Spleen (tissue), 11 donors: ENCODE data around the gene GRIN1. TPM values are rescaled to one million over a fixed set of nuclear protein-coding genes. Genes with fewer than 3 reads are reported as not detected.

Experiments
- DNase-seq: peaks from one replicate; pipeline ENCODE4 v3.0.0-alpha.2; 2020
- H3K27ac ChIP-seq, 8 donors: fragments of 200-600 bp; sonication (generic) in 7 of 8; 1 replicate in 4 of 8; 2 replicates in 4 of 8; pipeline versions ENCODE4 v1.5.0 to v1.8.0; 2016 to 2021; ENCODE audit warnings: inconsistent platforms in 4 of 8, mild to moderate bottlenecking in 4 of 8, moderate library complexity in 1 of 8
- H3K27me3 ChIP-seq, 7 donors: fragments of 200-600 bp; sonication (generic) in 6 of 7; replicated peaks in 1 of 7; 1 replicate in 4 of 7; 2 replicates in 3 of 7; pipeline versions ENCODE4 v1.5.0 to v1.8.0; 2016 to 2021; ENCODE audit warnings: inconsistent platforms in 3 of 7, mild to moderate bottlenecking in 1 of 7
- H3K36me3 ChIP-seq, 6 donors: fragments of 200-600 bp; sonication (generic) in 5 of 6; 1 replicate in 4 of 6; 2 replicates in 2 of 6; pipeline versions ENCODE4 v1.5.0 to v1.8.0; 2016 to 2021; ENCODE audit warnings: inconsistent platforms in 2 of 6
- H3K4me1 ChIP-seq, 6 donors: fragments of 200-600 bp; sonication (generic) in 5 of 6; 1 replicate in 3 of 6; 2 replicates in 3 of 6; pipeline versions ENCODE4 v1.5.0 to v1.8.0; 2016 to 2021; ENCODE audit warnings: inconsistent platforms in 3 of 6
- H3K4me3 ChIP-seq, 8 donors: fragments of 200-600 bp; sonication (generic) in 7 of 8; 1 replicate in 4 of 8; 2 replicates in 4 of 8; pipeline versions ENCODE4 v1.5.0 to v1.8.0; 2016 to 2021; ENCODE audit warnings: inconsistent platforms in 4 of 8, mild to moderate bottlenecking in 4 of 8, moderate library complexity in 2 of 8
- H3K9me3 ChIP-seq, 8 donors: fragments of 200-600 bp; sonication (generic) in 7 of 8; 1 replicate in 4 of 8; 2 replicates in 4 of 8; pipeline versions ENCODE4 v1.5.0 to v1.8.0; 2016 to 2021; ENCODE audit warnings: inconsistent platforms in 4 of 8
- POLR2A ChIP-seq, 3 donors: fragments of 450-650 bp; IDR thresholded peaks; one replicate each; pipeline ENCODE4 v1.5.1; 2017; ENCODE audit warnings: antibody characterized with exemption in 3 of 3, mild to moderate bottlenecking in 1 of 3
- POLR2AphosphoS5 ChIP-seq, 3 donors: sonication (generic); formaldehyde crosslinking; IDR thresholded peaks; one replicate each; pipeline ENCODE4 v1.5.1; 2017; ENCODE audit warnings: antibody characterized with exemption in 3 of 3
- WGBS, 5 donors: extraction: QIAGEN DNeasy Blood & Tissue Kit in 3 of 5; methylation state at CpG; one replicate each; pipeline versions ENCODE4 v1.1.5 to v1.1.7; 2013 to 2018; 5-methylcytosine and 5-hydroxymethylcytosine counted together
- intact Hi-C: fragments of 100-400 bp; cut with DNase I; formaldehyde crosslinking; loops from one replicate; pipeline ENCODE4 v1.15.0; 2023; ENCODE audit warnings: low total_unique reads
- polyA plus RNA-seq, 3 donors: library from polyadenylated mRNA; stranded (reverse); fragments of 200-250 nt; gene quantifications; one replicate each; pipeline ENCODE4 v1.2.1, GENCODE V29; 2013
- total RNA-seq, 7 donors: library from RNA; depleted of rRNA in 3 of 7; stranded (reverse); fragments of >200 nt in 3 of 7; fragmentation: NEBNext Ultra II Directional in 4 of 7; extraction: Animal tissue kit (Norgen Biotek cat#: 25700) in 4 of 7; gene quantifications; one replicate each; pipeline versions ENCODE4 v1.1.0 to v1.2.1, GENCODE V29; 2016 to 2021
- TF ChIP-seq, protein P1 (sequence below), 11 experiments: fragments of 200-600 bp in 7 of 11; fragments of 450-650 bp in 4 of 11; sonication (generic) in 4 of 11; IDR thresholded peaks in 8 of 11; conservative IDR thresholded peaks in 3 of 11; 1 replicate in 7 of 11; 2 replicates in 4 of 11; pipeline versions ENCODE4 v1.4.0 to v1.8.0; 2016 to 2021; ENCODE audit warnings: antibody characterized with exemption in 11 of 11, inconsistent platforms in 4 of 11, mild to moderate bottlenecking in 1 of 11
- donor health status: healthy with polysubstance abuse.
- donor health status: DM: no; HTN: no; CAD: no; lungs with moderate emphysema.
- donor health status: DM: no; HTN: no; CAD: no.
- donor health status: Bipolar disorder and iron deficiency.
- donor health status: healthy.
- donor health status: DM: no; HTN: no; CAD: no.
- donor health status: DM: yes; HTN: yes; CAD: no.

GRIN1 gene
- total and polyA plus RNA-seq, 10 donors, result 0.03 to 0.70 (median 0.05) TPM; not detected in 6

DNA sequence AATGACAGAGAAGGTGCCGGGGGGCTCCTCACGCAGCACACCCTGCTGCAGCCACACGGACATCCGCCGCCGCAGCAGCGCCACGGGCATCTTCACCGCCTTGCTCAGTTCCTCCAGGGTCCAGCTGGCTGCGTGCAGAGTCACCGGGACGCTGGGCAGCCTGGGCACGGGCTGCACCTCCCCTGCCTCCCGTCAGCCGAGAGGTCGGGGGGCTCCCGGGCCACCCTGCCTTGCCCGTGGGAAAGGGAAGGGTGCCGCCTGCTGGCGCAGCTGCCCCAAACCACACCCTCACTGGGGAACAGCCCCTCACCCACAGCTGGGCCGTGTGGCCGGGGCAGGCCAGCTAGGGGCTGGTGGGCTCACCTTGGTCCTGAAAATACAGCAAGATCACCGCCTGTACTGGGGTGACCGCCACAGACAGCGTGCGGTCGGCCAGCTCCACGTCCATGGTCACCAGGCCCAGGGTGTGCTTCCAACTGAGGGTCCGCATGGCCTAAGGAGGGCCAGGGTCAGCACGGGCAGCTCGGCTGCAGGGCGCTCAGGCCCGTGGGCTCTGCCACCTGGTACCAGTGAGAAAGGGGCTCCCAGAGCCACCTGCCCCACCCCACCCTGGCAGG lies 36.5 kb downstream of the GRIN1 start:
- H3K9me3 ChIP-seq, result no peaks in the 10 kb centered on the region
- intact Hi-C loops, result no loop called here
- H3K36me3 ChIP-seq, result peaks cover 0 to 36% (median 28%) of the 10 kb centered on the region in 6 donors
- H3K4me1 ChIP-seq, result peaks cover 0 to 24% (median 1%) of the 10 kb centered on the region in 6 donors
- H3K4me3 ChIP-seq, result no peak overlapping the region
- H3K27ac ChIP-seq, result no peak overlapping the region
- H3K27me3 ChIP-seq, result peaks cover 0 to 53% (median 23%) of the 10 kb centered on the region in 7 donors
- DNase-seq, result no peak
- TF ChIP-seq POLR2A (IDR thresholded peaks at IDR 0.05), result no peak
- TF ChIP-seq POLR2AphosphoS5 (IDR thresholded peaks at IDR 0.05), result peak in 2 of 3 donors; percentile 33 to 72
- TF ChIP-seq, protein P1, sequence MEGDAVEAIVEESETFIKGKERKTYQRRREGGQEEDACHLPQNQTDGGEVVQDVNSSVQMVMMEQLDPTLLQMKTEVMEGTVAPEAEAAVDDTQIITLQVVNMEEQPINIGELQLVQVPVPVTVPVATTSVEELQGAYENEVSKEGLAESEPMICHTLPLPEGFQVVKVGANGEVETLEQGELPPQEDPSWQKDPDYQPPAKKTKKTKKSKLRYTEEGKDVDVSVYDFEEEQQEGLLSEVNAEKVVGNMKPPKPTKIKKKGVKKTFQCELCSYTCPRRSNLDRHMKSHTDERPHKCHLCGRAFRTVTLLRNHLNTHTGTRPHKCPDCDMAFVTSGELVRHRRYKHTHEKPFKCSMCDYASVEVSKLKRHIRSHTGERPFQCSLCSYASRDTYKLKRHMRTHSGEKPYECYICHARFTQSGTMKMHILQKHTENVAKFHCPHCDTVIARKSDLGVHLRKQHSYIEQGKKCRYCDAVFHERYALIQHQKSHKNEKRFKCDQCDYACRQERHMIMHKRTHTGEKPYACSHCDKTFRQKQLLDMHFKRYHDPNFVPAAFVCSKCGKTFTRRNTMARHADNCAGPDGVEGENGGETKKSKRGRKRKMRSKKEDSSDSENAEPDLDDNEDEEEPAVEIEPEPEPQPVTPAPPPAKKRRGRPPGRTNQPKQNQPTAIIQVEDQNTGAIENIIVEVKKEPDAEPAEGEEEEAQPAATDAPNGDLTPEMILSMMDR (IDR thresholded peaks at IDR 0.05 in 8 of 11, conservative IDR thresholded peaks at IDR 0.05 in 3 of 11), result peak in 4 of 11 experiments; percentile 8 to 40 (median 14)
- 42 to 87% (median 58%) methylated on average over 7 to 33 of the region's 33 CpGs for WGBS, 5 donors

DNA sequence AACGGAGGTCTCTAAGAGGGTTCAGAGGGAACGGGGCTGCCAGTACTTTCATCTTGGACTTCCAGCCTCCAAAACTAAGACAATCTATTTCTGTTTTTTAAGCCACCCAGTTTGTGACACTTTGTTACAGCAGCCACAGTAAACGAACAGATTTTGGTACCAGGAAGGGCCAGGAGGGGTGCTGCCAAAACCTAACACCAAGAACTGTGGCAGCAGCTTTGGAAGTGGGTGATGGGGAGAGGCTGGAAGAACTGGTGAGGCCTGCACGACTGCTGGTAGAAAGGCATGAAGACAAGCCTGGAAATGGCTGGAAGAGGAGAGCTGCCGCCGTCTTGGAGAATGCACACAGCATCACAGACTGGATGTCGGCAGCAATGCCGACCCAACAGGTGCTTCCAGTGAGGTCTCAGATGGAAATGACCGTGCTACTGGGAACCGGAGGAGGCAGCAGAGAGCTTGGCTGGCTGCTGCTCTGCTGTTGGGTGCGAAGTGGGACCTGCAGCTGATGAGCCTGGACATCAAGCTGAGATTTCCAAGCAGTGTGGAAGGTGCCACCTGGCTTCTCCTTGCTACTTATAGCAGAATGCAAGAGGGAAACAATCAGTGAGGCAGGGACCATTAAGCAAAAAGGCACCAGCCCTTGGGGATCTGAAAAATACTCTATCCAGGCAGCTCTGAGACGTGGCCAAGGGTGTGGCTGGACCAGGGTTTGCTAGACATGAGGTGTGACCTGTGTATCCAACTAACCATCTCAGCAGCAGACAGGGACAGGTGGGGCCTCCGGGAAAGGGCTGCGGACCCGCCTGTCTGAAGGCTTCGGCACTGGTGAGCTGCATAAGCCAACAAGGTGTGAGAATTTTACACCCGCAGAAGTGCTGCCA lies 37.6 kb downstream of the GRIN1 start:
- DNase-seq, result no peak
- Histone ChIP-seq H3K9me3 (no peaks in the 10 kb centered on the region), H3K36me3 (peaks cover 0 to 47% (median 39%) of the 10 kb centered on the region in 6 donors), H3K27ac (no peak overlapping the region), H3K4me1 (peaks cover 0 to 24% (median 1%) of the 10 kb centered on the region in 6 donors), H3K27me3 (peaks cover 0 to 42% (median 12%) of the 10 kb centered on the region in 7 donors), H3K4me3 (no peak overlapping the region)
- TF ChIP-seq, protein P1 (IDR thresholded peaks at IDR 0.05 in 8 of 11, conservative IDR thresholded peaks at IDR 0.05 in 3 of 11), result peak in 6 of 11 experiments; percentile 10 to 47 (median 32)
- no peak for TF ChIP-seq POLR2A (IDR thresholded peaks at IDR 0.05)
- peak in 1 of 3 donors; percentile 11 for TF ChIP-seq POLR2AphosphoS5 (IDR thresholded peaks at IDR 0.05)
- intact Hi-C loops, result no loop called here
- 61 to 71% (median 64%) methylated on average over 17 of the region's 17 CpGs for WGBS, 5 donors

DNA sequence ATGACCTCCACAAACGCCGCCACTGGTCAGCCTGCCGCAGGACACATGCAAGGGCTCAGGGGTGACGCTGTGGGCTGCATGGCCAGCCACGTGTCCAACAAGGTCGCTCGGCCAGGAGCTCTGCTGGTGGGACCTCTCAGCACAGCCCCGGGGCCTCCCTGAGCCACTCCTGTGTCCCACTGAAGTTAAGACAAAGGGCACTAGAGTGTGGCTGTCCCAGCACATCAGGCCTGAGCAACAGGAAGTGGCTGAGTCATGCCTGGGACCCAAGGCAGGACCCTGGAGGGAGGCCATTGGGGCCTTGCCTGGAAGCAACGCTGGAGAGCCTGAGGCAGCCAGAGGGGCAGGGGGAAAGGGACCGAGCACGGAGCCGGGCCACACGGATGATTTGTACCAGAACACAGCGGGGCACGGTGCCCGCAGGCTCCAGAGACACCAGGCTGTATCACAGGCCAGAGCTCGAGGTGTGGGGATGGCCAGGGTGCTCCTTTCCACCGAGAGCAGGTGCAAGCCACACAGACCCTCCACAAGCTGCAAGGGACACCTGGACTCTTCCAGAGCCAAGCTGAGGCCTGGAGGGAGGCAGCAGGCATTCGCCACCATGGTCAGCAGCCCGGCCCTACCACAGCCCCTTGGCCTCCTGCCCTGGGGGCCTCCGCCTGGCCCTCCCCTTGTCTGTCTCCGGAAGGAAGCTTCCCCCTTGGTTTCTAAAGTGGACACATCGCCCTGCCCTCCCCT lies 39.4 kb downstream of the GRIN1 start:
- WGBS, 5 donors, result 87 to 93% (median 88%) methylated on average over 20 to 23 of the region's 23 CpGs
- intact Hi-C loops, result no loop called here
- H3K4me3 ChIP-seq, result no peak overlapping the region

More for the DNA sequence above, 39.4 kb downstream of the GRIN1 start:
- TF ChIP-seq, protein P1 (IDR thresholded peaks at IDR 0.05 in 8 of 11, conservative IDR thresholded peaks at IDR 0.05 in 3 of 11), result no peak
- TF ChIP-seq POLR2A (IDR thresholded peaks at IDR 0.05), result no peak
- TF ChIP-seq POLR2AphosphoS5 (IDR thresholded peaks at IDR 0.05), result no peak
- Histone ChIP-seq H3K4me1 (peaks cover 0 to 24% (median 1%) of the 10 kb centered on the region in 6 donors), H3K27ac (no peak overlapping the region), H3K27me3 (peaks cover 0 to 24% (median 0%) of the 10 kb centered on the region in 7 donors), H3K36me3 (peaks cover 0 to 65% (median 57%) of the 10 kb centered on the region in 6 donors), H3K9me3 (no peaks in the 10 kb centered on the region)
- DNase-seq, result no peak
